WTC11 (cell line): ENCODE data around the gene CALN1. TPM values are rescaled to one million over a fixed set of nuclear protein-coding genes. Genes with fewer than 3 reads are reported as not detected.

Experiments used
- ATAC-seq: fragments of 200-7000 bp; cut with Tn5 transposase; 2 replicates; pipeline ENCODE4 v1.10.0; 2021; ENCODE audit warnings: mild to moderate bottlenecking, moderate library complexity
- CTCF ChIA-PET: fragments of 300-600 bp; sonication (Branson Sonifier 250); formaldehyde crosslinking; loops from one replicate; lab custom pipeline; 2021; ENCODE audit warnings: antibody characterized with exemption; lab: Charles Lee
- POLR2A ChIA-PET: fragments of 350-600 bp; sonication (Branson Sonifier 250); formaldehyde crosslinking; loops from one replicate; lab custom pipeline; 2021; ENCODE audit warnings: antibody characterized with exemption; lab: Charles Lee
- DNase-seq: peaks from one replicate; pipeline ENCODE4 v3.0.0; 2021; ENCODE audit warnings: low spot score
- H3K27ac Mint-ChIP-seq: 2 replicates; pipeline ENCODE4 v1.8.0; 2021; ENCODE audit warnings: mixed read lengths
- H3K27me3 Mint-ChIP-seq: 2 replicates; pipeline ENCODE4 v1.8.0; 2021; ENCODE audit warnings: low read depth, mild to moderate bottlenecking, moderate library complexity, mixed read lengths
- H3K36me3 Mint-ChIP-seq: 2 replicates; pipeline ENCODE4 v1.8.0; 2021; ENCODE audit warnings: mixed read lengths
- H3K4me1 Mint-ChIP-seq: 2 replicates; pipeline ENCODE4 v1.8.0; 2022; ENCODE audit warnings: mixed read lengths
- H3K4me3 Mint-ChIP-seq: 2 replicates; pipeline ENCODE4 v1.8.0; 2021; ENCODE audit warnings: mild to moderate bottlenecking, moderate library complexity, mixed read lengths
- H3K9me3 Mint-ChIP-seq: 2 replicates; pipeline ENCODE4 v1.8.0; 2021; ENCODE audit warnings: mixed read lengths
- ARID4B ChIP-seq: sonication (generic); formaldehyde crosslinking; IDR thresholded peaks from 2 replicates; pipeline ENCODE4 v1.8.0; 2023; ENCODE audit warnings: missing genetic modification reagents, mild to moderate bottlenecking, borderline replicate concordance
- ATF6 ChIP-seq: sonication (generic); formaldehyde crosslinking; IDR thresholded peaks from 2 replicates; pipeline ENCODE4 v1.8.1; 2023; ENCODE audit warnings: mild to moderate bottlenecking, missing genetic modification reagents
- CTCF ChIP-seq: fragments of 200-600 bp; IDR thresholded peaks from 2 replicates; pipeline ENCODE4 v1.8.0; 2022; ENCODE audit warnings: antibody characterized with exemption
- E2F4 ChIP-seq: sonication (generic); formaldehyde crosslinking; IDR thresholded peaks from 2 replicates; pipeline ENCODE4 v1.8.1; 2022; ENCODE audit warnings: low read depth, mild to moderate bottlenecking, moderate library complexity, missing genetic modification reagents, borderline replicate concordance
- ELF4 ChIP-seq: sonication (generic); formaldehyde crosslinking; IDR thresholded peaks from 2 replicates; pipeline ENCODE4 v1.8.1; 2022; ENCODE audit warnings: low read depth, mild to moderate bottlenecking, moderate library complexity, missing genetic modification reagents
- FOXK1 ChIP-seq: sonication (generic); formaldehyde crosslinking; IDR thresholded peaks from 2 replicates; pipeline ENCODE4 v1.8.0; 2022; ENCODE audit warnings: mild to moderate bottlenecking, moderate library complexity, missing genetic modification reagents
- GABPB1 ChIP-seq: sonication (generic); formaldehyde crosslinking; IDR thresholded peaks from 2 replicates; pipeline ENCODE4 v1.8.1; 2023; ENCODE audit warnings: mild to moderate bottlenecking, missing genetic modification reagents
- GTF2I ChIP-seq: fragments of 250-450 bp; sonication (Bioruptor Pico); conservative IDR thresholded peaks from 2 replicates; pipeline ENCODE4 v1.4.0; 2021; ENCODE audit warnings: mild to moderate bottlenecking
- HMGA2 ChIP-seq: fragments of 250-450 bp; sonication (Bioruptor Pico); IDR thresholded peaks from 2 replicates; pipeline ENCODE4 v1.4.0; 2021; ENCODE audit warnings: mild to moderate bottlenecking, moderate library complexity
- MXD4 ChIP-seq: fragments of 250-450 bp; sonication (Bioruptor Pico); IDR thresholded peaks from 2 replicates; pipeline ENCODE4 v1.8.0; 2021; ENCODE audit warnings: mild to moderate bottlenecking, moderate library complexity, borderline replicate concordance
- NR1H2 ChIP-seq: sonication (generic); formaldehyde crosslinking; IDR thresholded peaks from 2 replicates; pipeline ENCODE4 v1.9.0; 2021; ENCODE audit warnings: mild to moderate bottlenecking, moderate library complexity, missing genetic modification reagents
- NR3C1 ChIP-seq: sonication (generic); formaldehyde crosslinking; conservative IDR thresholded peaks from 2 replicates; pipeline ENCODE4 v1.8.1; 2023; ENCODE audit warnings: low read depth, mild to moderate bottlenecking, missing genetic modification reagents
- RELA ChIP-seq: sonication (generic); formaldehyde crosslinking; IDR thresholded peaks from 2 replicates; pipeline ENCODE4 v1.8.1; 2022; ENCODE audit warnings: missing genetic modification reagents, mild to moderate bottlenecking, borderline replicate concordance
- RORB ChIP-seq: fragments of 250-450 bp; sonication (Bioruptor Pico); IDR thresholded peaks from 2 replicates; pipeline ENCODE4 v1.9.0; 2021; ENCODE audit warnings: mild to moderate bottlenecking
- SMAD4 ChIP-seq: sonication (generic); formaldehyde crosslinking; IDR thresholded peaks from 2 replicates; pipeline ENCODE4 v1.8.0; 2022; ENCODE audit warnings: mild to moderate bottlenecking, missing genetic modification reagents
- SP1 ChIP-seq: sonication (generic); formaldehyde crosslinking; conservative IDR thresholded peaks from 2 replicates; pipeline ENCODE4 v1.8.1; 2022; ENCODE audit warnings: missing genetic modification reagents
- TEAD4 ChIP-seq: sonication (generic); formaldehyde crosslinking; IDR thresholded peaks from 2 replicates; pipeline ENCODE4 v1.8.0; 2022; ENCODE audit warnings: mild to moderate bottlenecking, missing genetic modification reagents
- TP53 ChIP-seq: sonication (generic); formaldehyde crosslinking; IDR thresholded peaks from 2 replicates; pipeline ENCODE4 v1.8.1; 2023; ENCODE audit warnings: mild to moderate bottlenecking, missing genetic modification reagents
- USF2 ChIP-seq: sonication (generic); formaldehyde crosslinking; IDR thresholded peaks from 2 replicates; pipeline ENCODE4 v1.8.1; 2023; ENCODE audit warnings: mild to moderate bottlenecking, missing genetic modification reagents, moderate library complexity
- ZNF219 ChIP-seq: sonication (generic); formaldehyde crosslinking; IDR thresholded peaks from 2 replicates; pipeline ENCODE4 v1.8.0; 2023; ENCODE audit warnings: missing genetic modification reagents, mild to moderate bottlenecking, borderline replicate concordance
- ZNF232 ChIP-seq: sonication (generic); formaldehyde crosslinking; IDR thresholded peaks from 2 replicates; pipeline ENCODE4 v1.8.0; 2022; ENCODE audit warnings: mild to moderate bottlenecking, missing genetic modification reagents
- ZNF671 ChIP-seq: fragments of 250-450 bp; sonication (Bioruptor Pico); IDR thresholded peaks from 2 replicates; pipeline ENCODE4 v1.8.0; 2021; ENCODE audit warnings: mild to moderate bottlenecking
- total RNA-seq: library from RNA; stranded (reverse); gene quantifications from 3 replicates; pipeline ENCODE4 v1.2.3, GENCODE V29; 2021

Gene CALN1
- total RNA-seq, 1 experiment from 2014 or later, result 10.5 TPM

- CTCF ChIA-PET, result interaction anchor here (0.7 to 1.6 kb wide), 4 partner anchors 106 to 875 kb away, joined by 3 to 10 read pairs (median 5); no protein-coding TSS in a partner anchor
- POLR2A ChIA-PET, result interaction anchor here (0.7 kb wide), 1 partner anchor 185 kb away, joined by 3 read pairs; no protein-coding TSS in a partner anchor
- Mint-ChIP-seq H3K27ac (no peak overlapping the region), H3K9me3 (peaks cover 16% of the 10 kb centered on the region), H3K27me3 (no peaks in the 10 kb centered on the region), H3K4me1 (peaks cover 11% of the 10 kb centered on the region), H3K36me3 (peaks cover 10% of the 10 kb centered on the region; the same call in 1 of the 2 replicates), H3K4me3 (no peak overlapping the region)
- TF ChIP-seq RELA (no peak), HMGA2 (CRISPR knock-in tag) (no peak), TP53 (CRISPR knock-in tag) (no peak), MXD4 (CRISPR knock-in tag) (no peak), ATF6 (CRISPR knock-in tag) (no peak), FOXK1 (CRISPR knock-in tag) (no peak), ELF4 (CRISPR knock-in tag) (no peak)
- ATAC-seq (no peak), DNase-seq (no peak)
These were observed 381.0 kb downstream of the CALN1 start for GRCh38 chr7:72030994-72031667.

- ChIA-PET CTCF (no interaction called here), POLR2A (no interaction called here)
- Mint-ChIP-seq H3K27ac (no peak overlapping the region), H3K36me3 (peaks cover 10% of the 10 kb centered on the region; the same call in 1 of the 2 replicates), H3K9me3 (peaks cover 16% of the 10 kb centered on the region), H3K4me3 (no peak overlapping the region), H3K27me3 (no peaks in the 10 kb centered on the region), H3K4me1 (peaks cover 11% of the 10 kb centered on the region)
- ATAC-seq, result no peak
- TF ChIP-seq GABPB1, result no peak
- DNase-seq, result no peak
These were observed 383.9 kb downstream of the CALN1 start for GRCh38 chr7:72028267-72028666.

GRCh38 chr7:72025381-72025960 lies 386.7 kb downstream of the CALN1 start:
- POLR2A ChIA-PET, result no interaction called here
- Mint-ChIP-seq H3K27me3 (no peaks in the 10 kb centered on the region), H3K27ac (no peak overlapping the region), H3K4me1 (peaks cover 4% of the 10 kb centered on the region), H3K4me3 (no peak overlapping the region), H3K9me3 (peaks cover 21% of the 10 kb centered on the region), H3K36me3 (peaks cover 10% of the 10 kb centered on the region; the same call in 1 of the 2 replicates)
- CTCF ChIA-PET, result no interaction called here
- ATAC-seq (no peak), DNase-seq (no peak)
- no peak for TF ChIP-seq CTCF
- no peak for TF ChIP-seq E2F4 (CRISPR knock-in tag)
- no peak for TF ChIP-seq SP1 (CRISPR knock-in tag)
- TF ChIP-seq ZNF232 (CRISPR knock-in tag), result no peak
- no peak for TF ChIP-seq ARID4B (CRISPR knock-in tag)
- no peak for TF ChIP-seq TEAD4 (CRISPR knock-in tag)
- no peak for TF ChIP-seq SMAD4 (CRISPR knock-in tag)
- no peak for TF ChIP-seq ZNF671 (CRISPR knock-in tag)
- TF ChIP-seq USF2 (CRISPR knock-in tag), result no peak
- no peak for TF ChIP-seq ZNF219 (CRISPR knock-in tag)
- no peak for TF ChIP-seq RORB (CRISPR knock-in tag)
- no peak for TF ChIP-seq GTF2I (CRISPR knock-in tag)
- no peak for TF ChIP-seq NR1H2 (CRISPR knock-in tag)
- no peak for TF ChIP-seq NR3C1 (CRISPR knock-in tag)
